Chondrocyte (in vitro differentiated cells): ENCODE data around the gene LPIN1. TPM values are rescaled to one million over a fixed set of nuclear protein-coding genes. Genes with fewer than 3 reads are reported as not detected.
"Not testable (repeated sequence)": the region's sequence is repeated elsewhere in the genome, so short reads cannot be mapped to it uniquely, and the experiment has no call there.

Experiments used
- DNase-seq: peaks from one replicate; pipeline ENCODE4 v3.0.0; 2021; ENCODE audit warnings: mixed read lengths, low spot score
- H3K27ac Mint-ChIP-seq: one replicate; pipeline ENCODE4 v1.8.0; 2021; ENCODE audit warnings: mild to moderate bottlenecking, moderate library complexity, mixed read lengths; ENCODE audit not compliant: unreplicated experiment
- H3K27me3 Mint-ChIP-seq: 2 replicates; pipeline ENCODE4 v1.8.0; 2021; ENCODE audit warnings: low read depth, mixed read lengths
- H3K36me3 Mint-ChIP-seq: 2 replicates; pipeline ENCODE4 v1.8.0; 2021; ENCODE audit warnings: low read depth, mixed read lengths
- H3K4me1 Mint-ChIP-seq: 2 replicates; pipeline ENCODE4 v1.8.0; 2021; ENCODE audit warnings: low read depth, mild to moderate bottlenecking, mixed read lengths
- H3K4me3 Mint-ChIP-seq: one replicate; pipeline ENCODE4 v1.8.0; 2021; ENCODE audit warnings: mild to moderate bottlenecking, moderate library complexity, mixed read lengths; ENCODE audit not compliant: unreplicated experiment
- H3K9me3 Mint-ChIP-seq: 2 replicates; pipeline ENCODE4 v1.8.0; 2021; ENCODE audit warnings: low read depth, mixed read lengths
- total RNA-seq: library from RNA; stranded (reverse); gene quantifications from 3 replicates; pipeline ENCODE4 v1.2.1, GENCODE V29; 2021
- TF ChIP-seq, protein P1 (sequence below): fragments of 200-600 bp; sonication (generic); IDR thresholded peaks from 2 replicates; pipeline ENCODE4 v1.5.0; 2021; ENCODE audit warnings: antibody characterized with exemption, mild to moderate bottlenecking, moderate library complexity

The LPIN1 gene
- total RNA-seq, 1 donor from 2014 or later, result 17.5 TPM

DNA sequence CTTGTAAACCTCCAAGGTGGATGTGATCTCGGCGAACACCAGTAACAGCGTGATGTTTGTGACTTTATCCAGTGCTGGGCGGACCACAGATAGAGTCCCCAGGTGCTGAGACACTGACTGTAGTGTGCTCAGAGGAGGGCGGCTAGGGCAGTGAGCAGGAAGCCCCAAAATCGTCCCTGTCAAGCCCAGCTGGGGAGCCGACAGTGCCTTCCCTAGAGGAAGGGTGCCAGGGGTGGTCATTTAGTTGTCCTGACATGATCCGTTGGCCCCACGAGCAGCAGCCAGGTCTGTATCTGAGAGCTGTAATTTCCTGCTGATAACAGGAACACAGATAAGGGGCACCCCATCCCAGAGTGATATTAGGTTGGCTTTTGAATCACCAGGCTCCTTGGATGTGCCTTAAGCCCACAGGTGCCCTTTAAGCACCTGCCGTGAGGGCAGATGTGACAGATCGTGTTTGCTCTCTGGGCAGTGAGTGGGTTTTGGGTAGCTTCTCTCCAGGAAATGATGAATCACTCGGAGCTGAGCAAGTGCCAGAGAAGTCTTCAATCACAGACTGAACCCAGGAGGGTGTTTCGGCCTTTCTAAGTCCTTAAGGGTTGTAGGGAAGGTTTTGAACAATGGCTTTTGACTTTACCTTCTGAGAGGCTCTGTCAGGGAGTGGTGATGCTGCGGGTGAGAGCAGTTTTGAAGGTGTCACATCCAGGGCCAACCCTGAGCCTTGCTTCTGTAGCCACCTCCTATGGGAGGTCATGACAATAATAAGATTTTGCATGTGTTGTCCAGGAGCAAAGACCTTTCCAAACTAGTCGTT, 7.7 kb downstream of the LPIN1 start:
- Mint-ChIP-seq H3K4me3 (no peak overlapping the region), H3K27ac (no peak overlapping the region), H3K4me1 (peaks cover 32% of the 10 kb centered on the region), H3K27me3 (no peaks in the 10 kb centered on the region), H3K9me3 (no peaks in the 10 kb centered on the region), H3K36me3 (peaks cover 1% of the 10 kb centered on the region)
- TF ChIP-seq, protein P1, sequence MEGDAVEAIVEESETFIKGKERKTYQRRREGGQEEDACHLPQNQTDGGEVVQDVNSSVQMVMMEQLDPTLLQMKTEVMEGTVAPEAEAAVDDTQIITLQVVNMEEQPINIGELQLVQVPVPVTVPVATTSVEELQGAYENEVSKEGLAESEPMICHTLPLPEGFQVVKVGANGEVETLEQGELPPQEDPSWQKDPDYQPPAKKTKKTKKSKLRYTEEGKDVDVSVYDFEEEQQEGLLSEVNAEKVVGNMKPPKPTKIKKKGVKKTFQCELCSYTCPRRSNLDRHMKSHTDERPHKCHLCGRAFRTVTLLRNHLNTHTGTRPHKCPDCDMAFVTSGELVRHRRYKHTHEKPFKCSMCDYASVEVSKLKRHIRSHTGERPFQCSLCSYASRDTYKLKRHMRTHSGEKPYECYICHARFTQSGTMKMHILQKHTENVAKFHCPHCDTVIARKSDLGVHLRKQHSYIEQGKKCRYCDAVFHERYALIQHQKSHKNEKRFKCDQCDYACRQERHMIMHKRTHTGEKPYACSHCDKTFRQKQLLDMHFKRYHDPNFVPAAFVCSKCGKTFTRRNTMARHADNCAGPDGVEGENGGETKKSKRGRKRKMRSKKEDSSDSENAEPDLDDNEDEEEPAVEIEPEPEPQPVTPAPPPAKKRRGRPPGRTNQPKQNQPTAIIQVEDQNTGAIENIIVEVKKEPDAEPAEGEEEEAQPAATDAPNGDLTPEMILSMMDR, result no peak
- DNase-seq, result no peak

DNA sequence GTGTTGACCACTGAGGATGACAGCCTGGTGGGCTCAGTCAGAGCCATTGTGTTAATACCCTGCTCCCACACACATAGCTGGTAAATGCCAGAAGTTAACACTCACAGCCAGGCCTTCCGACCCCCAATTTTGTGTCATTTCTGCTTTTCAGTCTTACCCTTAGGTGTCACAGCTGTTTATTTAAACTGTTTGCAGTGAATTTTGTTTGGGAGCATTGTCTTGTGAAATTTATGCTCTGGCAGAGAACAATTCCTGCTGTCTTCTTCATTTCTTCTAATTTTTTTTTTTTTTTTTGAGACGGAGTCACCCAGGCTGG, 8.2 kb downstream of the LPIN1 start:
- no peak overlapping the region for H3K27ac Mint-ChIP-seq
- H3K36me3 Mint-ChIP-seq, result peaks cover 1% of the 10 kb centered on the region
- TF ChIP-seq, protein P1, result no peak

DNA sequence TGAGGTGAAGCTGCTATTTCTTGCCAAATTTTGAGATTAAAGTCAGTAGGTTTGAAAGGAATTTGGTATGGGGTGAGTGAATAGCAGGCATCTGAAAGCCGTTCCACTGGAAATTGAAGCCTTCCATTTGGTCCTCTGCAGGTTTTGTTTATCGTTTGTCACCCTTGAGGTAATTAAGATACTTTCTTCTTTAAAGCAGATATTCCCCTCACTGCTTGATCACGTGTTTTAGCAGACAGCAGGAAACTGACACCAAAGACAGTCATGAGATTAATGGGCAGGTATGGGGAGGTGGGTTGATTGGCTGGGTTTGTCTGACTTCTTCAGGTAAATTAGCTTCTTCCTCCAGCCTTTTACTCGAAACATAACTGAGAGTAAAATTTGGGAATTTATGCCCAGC, 10.7 kb downstream of the LPIN1 start:
- TF ChIP-seq, protein P1, result no peak
- peaks cover 1% of the 10 kb centered on the region for H3K36me3 Mint-ChIP-seq
- no peaks in the 10 kb centered on the region for H3K27me3 Mint-ChIP-seq
- DNase-seq, result no peak
- H3K9me3 Mint-ChIP-seq, result no peaks in the 10 kb centered on the region
- H3K4me3 Mint-ChIP-seq, result no peak overlapping the region
- H3K4me1 Mint-ChIP-seq, result peaks cover 16% of the 10 kb centered on the region
- no peak overlapping the region for H3K27ac Mint-ChIP-seq

More for the DNA sequence above, 8.2 kb downstream of the LPIN1 start:
- no peaks in the 10 kb centered on the region for H3K9me3 Mint-ChIP-seq
- H3K4me1 Mint-ChIP-seq, result peaks cover 32% of the 10 kb centered on the region
- H3K27me3 Mint-ChIP-seq, result no peaks in the 10 kb centered on the region
- DNase-seq, result no peak
- no peak overlapping the region for H3K4me3 Mint-ChIP-seq

DNA sequence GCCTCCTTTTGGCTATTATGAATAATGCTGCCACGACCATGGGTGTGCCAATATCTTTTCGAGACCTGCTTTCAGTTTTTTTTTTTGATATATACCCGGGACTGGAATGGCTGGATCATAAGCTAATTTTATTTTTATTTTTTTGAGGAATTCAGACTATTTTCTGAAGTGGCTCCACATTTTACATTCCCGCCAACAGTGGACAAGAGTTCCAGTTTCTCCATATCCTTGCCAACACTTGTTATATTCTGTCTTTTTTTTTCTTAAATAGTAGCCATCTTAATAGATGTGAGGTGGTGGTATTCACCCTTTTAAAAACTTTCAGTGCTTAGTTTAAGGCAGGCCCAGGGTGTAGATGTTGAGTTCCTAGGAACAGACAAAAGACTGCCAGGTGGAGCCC, 11.8 kb downstream of the LPIN1 start:
- Mint-ChIP-seq H3K4me1 (peaks cover 15% of the 10 kb centered on the region), H3K27me3 (no peaks in the 10 kb centered on the region), H3K9me3 (no peaks in the 10 kb centered on the region), H3K27ac (no peak overlapping the region), H3K4me3 (no peak overlapping the region), H3K36me3 (peaks cover 1% of the 10 kb centered on the region)
- DNase-seq, result no peak
- TF ChIP-seq, protein P1, result no peak

DNA sequence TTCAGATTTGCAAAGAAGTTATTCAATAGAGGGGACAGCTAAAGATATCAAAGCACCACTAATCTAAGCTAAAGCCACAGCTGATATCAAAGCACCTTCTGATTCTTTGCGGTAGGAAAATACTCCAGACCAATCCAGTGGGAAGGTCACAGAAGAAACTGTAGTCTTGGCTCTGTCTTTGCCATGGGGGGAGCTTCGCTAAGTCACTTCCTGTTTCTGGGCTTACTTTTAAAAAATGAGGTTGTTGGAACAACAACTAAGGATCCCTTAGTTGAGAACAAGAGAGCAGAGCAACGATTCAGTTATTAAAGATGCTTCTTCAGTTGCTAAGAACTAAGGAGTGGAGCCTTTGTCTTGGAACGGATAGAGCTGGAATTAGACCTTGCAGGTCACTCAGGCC, 12.2 kb downstream of the LPIN1 start:
- TF ChIP-seq, protein P1, result no peak
- no peaks in the 10 kb centered on the region for H3K27me3 Mint-ChIP-seq
- DNase-seq, result no peak
- H3K4me1 Mint-ChIP-seq, result peaks cover 10% of the 10 kb centered on the region
- H3K27ac Mint-ChIP-seq, result no peak overlapping the region
- H3K4me3 Mint-ChIP-seq, result no peak overlapping the region
- H3K9me3 Mint-ChIP-seq, result no peaks in the 10 kb centered on the region
- H3K36me3 Mint-ChIP-seq, result peaks cover 1% of the 10 kb centered on the region

DNA sequence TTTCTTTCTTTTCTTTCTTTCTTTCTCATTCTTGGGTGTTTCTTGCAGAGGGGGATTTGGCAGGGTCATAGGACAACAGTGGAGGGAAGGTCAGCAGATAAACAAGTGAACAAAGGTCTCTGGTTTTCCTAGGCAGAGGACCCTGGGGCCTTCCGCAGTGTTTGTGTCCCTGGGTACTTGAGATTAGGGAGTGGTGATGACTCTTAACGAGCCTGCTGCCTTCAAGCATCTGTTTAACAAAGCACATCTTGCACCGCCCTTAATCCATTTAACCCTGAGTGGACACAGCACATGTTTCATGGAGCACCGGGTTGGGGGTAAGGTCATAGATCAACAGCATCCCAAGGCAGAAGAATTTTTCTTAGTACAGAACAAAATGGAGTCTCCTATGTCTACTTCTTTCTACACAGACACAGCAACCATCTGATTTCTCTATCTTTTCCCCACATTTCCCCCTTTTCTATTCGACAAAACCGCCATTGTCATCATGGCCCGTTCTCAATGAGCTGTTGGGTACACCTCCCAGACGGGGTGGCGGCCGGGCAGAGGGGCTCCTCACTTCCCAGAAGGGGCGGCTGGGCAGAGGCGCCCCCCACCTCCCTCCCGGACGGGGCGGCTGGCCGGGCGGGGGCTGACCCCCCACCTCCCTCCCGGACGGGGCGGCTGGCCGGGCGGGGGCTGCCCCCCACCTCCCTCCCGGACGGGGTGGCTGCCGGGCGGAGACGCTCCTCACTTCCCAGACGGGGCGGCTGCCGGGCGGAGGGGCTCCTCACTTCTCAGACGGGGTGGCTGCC, 12.9 kb downstream of the LPIN1 start:
- H3K4me3 Mint-ChIP-seq, H3K9me3 Mint-ChIP-seq, DNase-seq, H3K36me3 Mint-ChIP-seq, H3K27ac Mint-ChIP-seq, H3K4me1 Mint-ChIP-seq, H3K27me3 Mint-ChIP-seq: not testable (repeated sequence)
